Measurements from ENCODE around the gene MADCAM1.

The MADCAM1 gene

DNA sequence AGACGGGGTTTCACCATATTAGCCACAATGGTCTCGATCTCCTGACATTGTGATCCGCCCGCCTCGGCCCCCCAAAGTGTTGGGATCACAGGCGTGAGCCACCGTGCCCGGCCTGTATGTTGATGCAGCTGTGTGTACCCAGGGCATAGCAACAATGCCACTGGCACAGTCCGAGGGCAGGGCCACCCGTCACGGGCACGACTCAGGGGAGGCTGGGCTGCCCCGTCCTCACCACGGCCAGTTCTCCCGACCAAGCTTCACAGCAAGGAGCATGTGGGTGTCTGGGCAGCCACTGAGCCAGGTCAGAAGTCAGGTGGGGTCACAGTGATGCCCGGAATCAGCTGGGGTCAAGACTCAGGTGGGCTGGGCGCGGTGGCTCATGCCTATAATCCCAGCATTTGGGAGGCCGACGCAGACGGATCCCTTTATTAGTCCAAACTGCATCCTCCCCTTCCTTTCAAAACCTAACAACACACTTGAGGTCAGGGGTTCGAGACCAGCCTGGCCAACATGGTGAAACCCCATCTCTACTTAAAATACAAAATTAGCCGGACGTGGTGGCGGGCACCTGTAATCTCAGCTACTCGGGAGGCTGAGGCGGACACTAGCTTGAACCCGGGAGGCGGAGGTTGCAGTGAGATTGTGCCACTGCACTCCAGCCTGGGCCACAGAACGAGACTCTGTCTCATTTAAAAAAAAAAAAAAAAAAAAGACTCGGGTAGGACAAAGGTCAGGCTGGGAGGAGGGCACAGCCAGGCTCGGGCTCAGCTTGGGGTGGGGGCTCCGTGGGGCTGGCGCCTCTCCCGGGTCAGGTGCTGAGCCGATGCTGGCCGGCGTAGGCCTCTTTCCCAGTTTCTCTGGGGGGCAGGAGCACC lies 34.1 kb downstream of the MADCAM1 start:
- peak overlapping the region; percentile 69 to 79 for H3K4me3 ChIP-seq (replicated peaks in 1 of 2; ENCODE audit: low read depth in 2 of 2, low read length in 2 of 2)
- no peak for DNase-seq (ENCODE audit: low read depth in 2 of 2)
- TF ChIP-seq, protein P1, sequence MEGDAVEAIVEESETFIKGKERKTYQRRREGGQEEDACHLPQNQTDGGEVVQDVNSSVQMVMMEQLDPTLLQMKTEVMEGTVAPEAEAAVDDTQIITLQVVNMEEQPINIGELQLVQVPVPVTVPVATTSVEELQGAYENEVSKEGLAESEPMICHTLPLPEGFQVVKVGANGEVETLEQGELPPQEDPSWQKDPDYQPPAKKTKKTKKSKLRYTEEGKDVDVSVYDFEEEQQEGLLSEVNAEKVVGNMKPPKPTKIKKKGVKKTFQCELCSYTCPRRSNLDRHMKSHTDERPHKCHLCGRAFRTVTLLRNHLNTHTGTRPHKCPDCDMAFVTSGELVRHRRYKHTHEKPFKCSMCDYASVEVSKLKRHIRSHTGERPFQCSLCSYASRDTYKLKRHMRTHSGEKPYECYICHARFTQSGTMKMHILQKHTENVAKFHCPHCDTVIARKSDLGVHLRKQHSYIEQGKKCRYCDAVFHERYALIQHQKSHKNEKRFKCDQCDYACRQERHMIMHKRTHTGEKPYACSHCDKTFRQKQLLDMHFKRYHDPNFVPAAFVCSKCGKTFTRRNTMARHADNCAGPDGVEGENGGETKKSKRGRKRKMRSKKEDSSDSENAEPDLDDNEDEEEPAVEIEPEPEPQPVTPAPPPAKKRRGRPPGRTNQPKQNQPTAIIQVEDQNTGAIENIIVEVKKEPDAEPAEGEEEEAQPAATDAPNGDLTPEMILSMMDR (IDR thresholded peaks at IDR 0.05; ENCODE audit: low read depth, low read length), result no peak

DNA sequence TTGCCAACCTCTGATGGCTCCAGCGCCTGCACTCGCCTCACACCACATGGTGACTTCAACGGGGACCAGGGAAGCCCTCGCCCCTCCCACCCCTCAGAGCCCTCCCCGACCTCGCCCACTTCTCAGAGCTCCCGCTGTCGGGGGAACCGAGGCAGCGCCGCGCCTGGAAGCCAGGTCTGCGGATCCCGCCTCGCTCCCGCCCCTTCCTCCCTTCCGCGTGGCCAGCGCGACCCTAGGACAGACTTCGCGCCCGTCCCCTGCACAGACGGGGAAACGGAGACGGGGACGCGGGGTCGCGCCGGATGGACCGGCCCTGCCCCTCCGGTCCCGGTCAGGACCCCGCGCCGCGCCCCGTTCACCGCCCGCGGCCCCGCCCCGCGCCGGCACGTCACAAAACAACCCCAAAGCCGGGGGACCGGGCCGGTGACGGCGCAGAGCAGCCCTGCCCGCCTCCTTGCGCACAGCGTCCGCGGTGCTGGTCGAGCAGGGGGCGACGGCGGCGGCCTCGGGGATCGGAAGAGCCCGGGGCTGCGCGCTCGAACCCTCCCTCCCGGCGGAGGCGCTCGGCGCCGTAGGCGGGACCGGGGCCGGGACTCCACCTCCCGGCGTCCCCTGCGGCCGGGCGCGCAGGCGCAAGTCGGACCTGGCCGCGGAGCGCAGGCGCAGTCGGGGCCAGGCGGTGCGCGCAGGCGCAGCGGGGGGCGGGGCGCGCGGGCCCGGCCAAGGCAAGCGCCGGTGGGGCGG lies 34.9 kb downstream of the MADCAM1 start:
- peak overlapping the region; percentile 69 to 88 for H3K4me3 ChIP-seq (replicated peaks in 1 of 2; ENCODE audit: low read depth in 2 of 2, low read length in 2 of 2)

DNA sequence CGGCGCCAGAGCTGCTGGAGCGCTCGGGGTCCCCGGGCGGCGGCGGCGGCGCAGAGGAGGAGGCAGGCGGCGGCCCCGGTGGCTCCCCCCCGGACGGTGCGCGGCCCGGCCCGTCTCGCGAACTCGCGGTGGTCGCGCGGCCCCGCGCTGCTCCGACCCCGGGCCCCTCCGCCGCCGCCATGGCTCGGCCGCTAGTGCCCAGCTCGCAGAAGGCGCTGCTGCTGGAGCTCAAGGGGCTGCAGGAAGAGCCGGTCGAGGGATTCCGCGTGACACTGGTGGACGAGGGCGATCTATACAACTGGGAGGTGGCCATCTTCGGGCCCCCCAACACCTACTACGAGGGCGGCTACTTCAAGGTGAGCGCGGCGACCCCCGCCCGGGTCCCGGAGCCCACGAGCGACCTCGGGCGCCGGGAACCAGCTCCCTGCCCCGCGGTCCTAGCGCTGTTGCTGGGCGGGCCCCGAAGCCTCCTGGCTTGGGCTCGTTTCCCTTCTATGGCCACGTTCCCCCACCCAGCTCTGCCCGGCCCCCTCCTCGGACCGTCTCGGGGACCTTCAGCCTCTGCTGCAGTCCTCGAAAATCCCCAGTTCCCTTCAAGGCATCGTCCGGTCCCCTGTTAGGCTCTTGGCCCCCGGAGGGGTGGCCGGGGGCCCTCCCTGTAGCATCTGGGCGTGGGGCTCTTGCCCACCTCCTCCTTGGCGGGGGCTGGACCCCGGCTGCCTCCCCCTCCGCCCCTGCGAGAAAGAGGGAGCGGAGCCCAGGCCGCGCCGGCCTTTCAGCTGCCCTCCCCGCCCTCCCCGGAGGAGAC lies 35.7 kb downstream of the MADCAM1 start, which contains the start of gene CDC34:
Gene CDC34 (plus strand): TSS at position 8 of the 808 bp plus-strand sequence. CDS start 172 bp downstream, at position 180.
- TF ChIP-seq, protein P1 (IDR thresholded peaks at IDR 0.05; ENCODE audit: low read depth, low read length), result no peak
- H3K4me3 ChIP-seq (replicated peaks in 1 of 2; ENCODE audit: low read depth in 2 of 2, low read length in 2 of 2), result peak within 1 kb of the TSS; percentile 88 to 96
- DNase-seq (ENCODE audit: low read depth in 2 of 2), result no peak

More for the DNA sequence above, 34.9 kb downstream of the MADCAM1 start:
- DNase-seq (ENCODE audit: low read depth in 2 of 2), result peak; percentile 72 to 87
- TF ChIP-seq, protein P1 (IDR thresholded peaks at IDR 0.05; ENCODE audit: low read depth, low read length), result no peak

GRCh38 chr19:532561-533363 lies 36.5 kb downstream of the MADCAM1 start:
- peak; percentile 73 to 78 for DNase-seq (ENCODE audit: low read depth in 2 of 2)
- peak overlapping the region; percentile 88 to 96 for H3K4me3 ChIP-seq (replicated peaks in 1 of 2; ENCODE audit: low read depth in 2 of 2, low read length in 2 of 2)
- TF ChIP-seq, protein P1 (IDR thresholded peaks at IDR 0.05; ENCODE audit: low read depth, low read length), result peak; percentile 62

GRCh38 chr19:533364-534058 lies 37.2 kb downstream of the MADCAM1 start:
- no peak for DNase-seq (ENCODE audit: low read depth in 2 of 2)
- TF ChIP-seq, protein P1 (IDR thresholded peaks at IDR 0.05; ENCODE audit: low read depth, low read length), result no peak
- peak overlapping the region; percentile 88 to 96 for H3K4me3 ChIP-seq (replicated peaks in 1 of 2; ENCODE audit: low read depth in 2 of 2, low read length in 2 of 2)

All from cardiac fibroblast (primary cell).